HG03066 (cell line): ENCODE measurements around the gene CDK13.

ENCODE experiments used
- ATAC-seq: cut with Tn5 transposase; IDR thresholded peaks from one replicate; pipeline ENCODE4 v1.9.1; 2021; ENCODE audit warnings: low read depth; ENCODE audit not compliant: unreplicated experiment

CDK13 gene

GRCh38 chr7:39948956-39949928, 814 bp upstream of the CDK13 start:
- peak; percentile 62 for ATAC-seq

DNA sequence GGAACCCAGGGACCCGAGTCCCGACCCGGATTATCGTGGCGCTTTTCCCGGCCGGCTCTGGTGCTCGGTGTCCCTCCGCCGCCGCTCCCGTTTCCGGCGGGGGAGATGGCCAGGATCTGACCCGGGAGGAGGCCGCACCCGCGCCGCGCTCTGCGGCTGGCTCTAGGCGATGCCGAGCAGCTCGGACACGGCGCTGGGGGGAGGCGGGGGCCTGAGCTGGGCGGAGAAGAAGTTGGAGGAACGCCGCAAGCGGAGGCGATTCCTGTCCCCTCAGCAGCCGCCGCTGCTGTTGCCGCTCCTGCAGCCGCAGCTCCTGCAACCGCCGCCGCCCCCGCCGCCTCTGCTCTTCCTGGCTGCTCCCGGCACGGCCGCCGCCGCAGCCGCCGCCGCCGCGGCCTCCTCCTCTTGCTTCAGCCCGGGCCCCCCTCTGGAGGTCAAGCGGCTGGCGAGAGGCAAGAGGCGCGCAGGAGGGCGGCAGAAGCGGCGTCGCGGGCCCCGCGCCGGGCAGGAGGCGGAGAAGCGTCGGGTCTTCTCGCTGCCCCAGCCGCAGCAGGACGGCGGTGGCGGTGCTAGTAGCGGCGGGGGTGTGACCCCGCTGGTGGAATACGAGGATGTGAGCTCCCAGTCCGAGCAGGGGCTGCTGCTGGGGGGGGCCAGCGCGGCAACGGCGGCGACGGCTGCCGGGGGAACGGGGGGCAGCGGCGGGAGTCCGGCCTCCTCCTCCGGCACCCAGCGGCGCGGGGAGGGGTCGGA, 593 bp downstream of the CDK13 start:
- ATAC-seq: no peak

DNA sequence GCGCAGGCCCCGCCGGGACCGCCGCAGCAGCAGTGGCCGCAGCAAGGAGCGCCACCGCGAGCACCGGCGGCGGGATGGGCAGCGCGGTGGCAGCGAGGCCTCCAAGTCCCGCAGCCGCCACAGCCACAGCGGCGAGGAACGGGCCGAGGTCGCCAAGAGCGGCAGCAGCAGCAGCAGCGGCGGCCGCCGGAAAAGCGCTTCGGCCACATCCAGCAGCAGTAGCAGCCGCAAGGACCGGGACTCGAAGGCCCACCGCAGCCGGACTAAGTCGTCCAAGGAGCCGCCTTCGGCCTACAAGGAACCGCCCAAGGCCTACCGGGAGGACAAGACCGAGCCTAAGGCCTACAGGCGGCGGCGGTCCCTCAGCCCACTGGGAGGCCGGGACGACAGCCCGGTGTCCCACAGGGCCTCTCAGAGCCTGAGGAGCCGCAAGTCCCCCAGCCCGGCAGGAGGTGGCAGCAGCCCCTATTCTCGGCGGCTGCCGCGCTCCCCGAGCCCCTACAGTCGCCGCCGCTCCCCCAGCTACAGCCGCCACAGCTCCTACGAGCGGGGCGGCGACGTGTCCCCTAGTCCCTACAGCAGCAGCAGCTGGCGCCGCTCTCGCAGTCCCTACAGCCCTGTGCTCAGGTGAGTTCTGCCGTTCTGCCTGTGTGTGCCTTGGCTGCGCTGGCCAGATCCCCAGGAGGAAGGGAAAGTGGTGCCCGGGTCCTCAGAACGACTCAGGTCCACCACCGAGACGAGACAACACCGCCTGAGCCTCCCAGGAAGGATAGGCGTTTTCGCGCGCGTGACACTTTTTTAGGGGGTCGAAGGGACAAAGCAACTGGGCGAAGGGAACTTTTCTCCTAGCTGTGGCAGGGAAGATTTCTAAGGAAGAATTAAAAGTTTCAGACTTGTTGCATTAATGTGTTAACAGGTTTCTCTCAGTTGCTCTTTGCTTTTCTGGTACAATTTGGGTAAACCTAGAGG, 1.5 kb downstream of the CDK13 start:
- peak; percentile 17 for ATAC-seq

- no peak for ATAC-seq
Measured at GRCh38 chr7:39952374-39952773, 2.3 kb downstream of the CDK13 start.

DNA sequence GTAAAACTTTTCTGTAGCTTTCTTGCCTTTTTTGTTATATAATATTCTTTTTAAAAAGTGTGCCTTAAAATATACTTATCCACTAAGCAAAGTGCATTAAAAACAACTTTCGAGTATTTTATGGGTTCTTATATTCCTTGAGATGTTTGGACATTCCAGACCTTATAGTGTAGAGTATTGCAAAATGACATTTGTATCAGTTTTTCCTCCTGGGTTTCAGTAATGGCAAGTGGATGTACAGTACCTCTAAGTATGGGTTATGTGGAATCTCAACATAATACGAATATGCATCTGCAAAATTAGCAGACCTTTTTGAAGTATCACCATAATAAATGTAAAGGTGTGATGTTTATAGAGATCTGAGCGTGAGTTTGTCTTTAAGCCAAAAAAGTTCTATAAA, 2.7 kb downstream of the CDK13 start:
- ATAC-seq: no peak

- no peak for ATAC-seq
Measured at GRCh38 chr7:39954694-39955093, 4.6 kb downstream of the CDK13 start.

- peak; percentile 60 for ATAC-seq
Measured at GRCh38 chr7:39958038-39958437, 8.0 kb downstream of the CDK13 start.

- no peak for ATAC-seq
Measured at GRCh38 chr7:39967406-39968161, 17.5 kb downstream of the CDK13 start.

DNA sequence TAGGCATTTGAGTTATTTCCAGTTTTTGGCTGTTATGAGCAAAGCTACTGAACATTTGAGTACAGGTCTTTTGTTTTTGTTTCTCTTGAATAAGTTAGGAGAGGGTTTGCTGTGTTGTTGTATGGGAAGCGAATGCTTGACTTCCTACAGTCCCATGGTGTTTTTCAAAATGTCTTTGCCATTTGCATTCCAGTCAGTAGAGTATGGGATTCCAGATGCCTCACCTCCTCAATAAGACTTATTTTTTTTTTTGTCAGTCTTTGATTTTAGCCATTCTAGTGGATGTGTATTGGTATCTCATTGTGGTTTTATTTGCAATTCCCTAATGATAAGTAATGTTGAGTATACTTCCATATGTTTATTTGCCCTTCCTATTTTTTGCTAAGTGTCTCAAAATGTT, 19.4 kb downstream of the CDK13 start:
- ATAC-seq: no peak

GRCh38 chr7:39971924-39972323, 21.9 kb downstream of the CDK13 start:
- peak; percentile 59 for ATAC-seq

GRCh38 chr7:39973801-39974200, 23.7 kb downstream of the CDK13 start:
- no peak for ATAC-seq

DNA sequence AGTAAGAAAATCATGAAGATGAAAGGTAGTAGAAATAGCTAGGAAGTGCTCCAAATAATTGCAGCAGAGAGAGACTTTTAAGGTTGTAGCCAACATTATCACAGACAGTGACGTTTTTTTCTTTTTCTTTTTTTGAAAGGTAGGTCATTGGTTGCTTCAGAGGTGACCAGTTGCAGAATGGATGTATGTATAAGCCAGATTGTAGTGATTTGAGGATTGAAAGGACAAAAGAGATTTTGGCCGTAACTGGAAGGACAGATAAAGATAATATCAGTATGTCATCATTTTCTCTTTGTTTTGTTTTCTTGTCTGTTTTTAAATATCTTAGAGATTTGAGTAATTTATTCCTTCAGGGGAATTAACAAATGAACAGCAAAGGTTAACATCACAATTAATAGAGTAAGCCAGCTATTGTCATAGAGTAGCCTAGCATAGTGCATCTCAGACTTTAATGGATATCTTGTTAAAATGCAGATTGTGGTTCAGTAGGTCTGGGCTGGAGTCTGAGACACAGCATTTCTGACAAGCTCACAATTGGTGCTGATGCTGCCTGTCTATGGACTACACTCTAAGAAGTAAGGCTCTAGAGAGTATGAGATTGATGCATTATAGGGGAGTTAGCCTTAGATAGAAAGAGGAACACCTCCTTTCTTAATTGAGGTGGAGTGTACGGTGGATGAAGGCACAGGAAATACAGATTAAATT, 28.3 kb downstream of the CDK13 start:
- ATAC-seq: no peak

DNA sequence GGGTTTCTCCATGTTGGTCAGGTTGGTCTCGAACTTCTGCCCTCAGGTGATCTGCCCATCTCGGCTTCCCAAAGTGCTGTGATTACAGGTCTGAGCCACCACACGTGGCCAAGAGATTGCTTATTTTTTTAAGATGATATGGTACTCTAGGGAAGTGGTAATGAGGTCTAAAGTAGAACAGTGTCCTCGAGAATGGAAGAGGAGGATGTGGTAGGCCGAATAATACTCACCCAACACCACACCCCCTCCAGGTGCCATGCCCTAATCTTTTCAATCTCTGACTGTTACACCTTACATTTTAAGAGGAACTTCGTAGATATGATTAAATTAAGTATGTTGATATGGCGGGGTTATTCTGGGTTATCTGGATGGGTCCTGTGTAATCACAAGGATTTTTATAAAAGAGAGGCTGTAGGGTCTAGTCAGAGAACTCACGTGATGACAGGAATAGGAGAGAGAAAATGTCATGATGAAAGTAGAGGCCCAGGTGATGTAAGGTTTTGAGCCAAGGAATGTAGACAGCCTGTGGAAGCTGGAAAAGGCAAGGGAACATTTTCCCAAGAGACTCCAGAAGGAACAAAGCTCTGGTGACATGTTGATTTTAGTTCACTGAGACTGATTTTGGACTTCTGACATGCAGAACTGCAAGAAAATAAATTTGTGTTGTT, 29.5 kb downstream of the CDK13 start:
- ATAC-seq: no peak

DNA sequence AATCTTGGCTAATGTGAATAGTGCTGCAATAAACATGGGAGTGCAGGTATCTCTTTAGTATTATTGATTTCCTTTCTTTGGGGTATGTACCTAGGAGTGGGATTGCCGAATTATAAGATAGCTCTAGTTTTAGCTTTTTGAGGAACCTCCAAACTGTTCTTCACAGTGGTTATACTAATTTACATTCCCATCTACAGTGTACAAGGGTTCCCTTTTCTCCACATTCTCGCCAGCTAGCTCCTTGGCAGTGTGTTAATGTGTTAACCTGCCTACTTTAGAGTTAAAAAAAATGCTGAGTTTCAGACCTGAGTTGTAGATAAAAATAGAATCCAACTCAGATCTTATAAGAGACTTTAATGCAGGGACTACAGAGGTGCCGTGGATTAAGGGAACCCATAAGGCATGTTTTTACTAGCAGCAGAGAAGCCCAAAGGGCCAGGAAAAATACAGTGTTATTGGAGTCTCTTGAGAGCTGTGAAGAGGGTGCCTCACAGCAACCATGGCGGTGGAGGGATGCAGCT, 35.4 kb downstream of the CDK13 start:
- no peak for ATAC-seq

DNA sequence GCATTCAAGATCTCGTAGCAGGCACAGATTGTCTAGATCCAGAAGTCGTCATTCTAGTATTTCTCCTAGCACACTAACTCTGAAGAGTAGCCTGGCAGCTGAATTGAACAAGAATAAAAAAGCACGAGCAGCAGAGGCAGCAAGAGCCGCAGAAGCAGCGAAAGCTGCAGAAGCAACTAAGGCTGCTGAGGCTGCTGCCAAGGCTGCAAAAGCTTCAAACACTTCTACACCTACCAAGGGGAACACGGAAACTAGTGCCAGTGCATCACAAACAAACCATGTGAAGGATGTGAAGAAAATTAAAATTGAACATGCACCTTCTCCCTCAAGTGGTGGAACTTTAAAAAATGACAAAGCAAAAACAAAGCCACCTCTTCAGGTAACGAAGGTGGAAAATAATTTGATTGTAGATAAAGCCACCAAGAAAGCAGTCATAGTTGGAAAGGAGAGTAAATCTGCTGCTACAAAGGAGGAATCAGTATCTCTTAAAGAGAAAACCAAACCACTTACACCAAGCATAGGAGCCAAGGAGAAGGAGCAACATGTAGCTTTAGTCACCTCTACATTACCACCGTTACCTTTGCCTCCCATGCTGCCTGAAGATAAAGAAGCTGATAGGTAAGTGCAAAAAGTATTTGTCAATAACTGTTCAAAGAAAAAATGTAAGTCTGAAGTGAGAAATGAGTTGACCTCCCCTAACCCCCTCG, 37.7 kb downstream of the CDK13 start:
- no peak for ATAC-seq

GRCh38 chr7:40000734-40001315, 50.8 kb downstream of the CDK13 start:
- ATAC-seq: no peak

GRCh38 chr7:40001649-40002048, 51.6 kb downstream of the CDK13 start:
- ATAC-seq: no peak
